Body of pancreas (tissue), 4 donors: ENCODE results near the gene PATJ.

ENCODE experiments used
- POLR2A ChIP-seq, 3 donors: fragments of 450-650 bp; IDR thresholded peaks; one replicate each; pipeline ENCODE4 v1.6.1; 2016; ENCODE audit warnings: antibody characterized with exemption in 3 of 3, mild to moderate bottlenecking in 2 of 3
- TF ChIP-seq, protein P1 (sequence below), 7 experiments: fragments of 450-650 bp in 4 of 7; fragments of 200-600 bp in 3 of 7; sonication (generic) in 3 of 7; IDR thresholded peaks; one replicate each; pipeline ENCODE4 v1.5.1; 2016 to 2019; ENCODE audit warnings: antibody characterized with exemption in 7 of 7

GRCh38 chr1:61807606-61808140 is 65.4 kb downstream of the PATJ start:
- TF ChIP-seq POLR2A (IDR thresholded peaks at IDR 0.05), result no peak
- TF ChIP-seq, protein P1, sequence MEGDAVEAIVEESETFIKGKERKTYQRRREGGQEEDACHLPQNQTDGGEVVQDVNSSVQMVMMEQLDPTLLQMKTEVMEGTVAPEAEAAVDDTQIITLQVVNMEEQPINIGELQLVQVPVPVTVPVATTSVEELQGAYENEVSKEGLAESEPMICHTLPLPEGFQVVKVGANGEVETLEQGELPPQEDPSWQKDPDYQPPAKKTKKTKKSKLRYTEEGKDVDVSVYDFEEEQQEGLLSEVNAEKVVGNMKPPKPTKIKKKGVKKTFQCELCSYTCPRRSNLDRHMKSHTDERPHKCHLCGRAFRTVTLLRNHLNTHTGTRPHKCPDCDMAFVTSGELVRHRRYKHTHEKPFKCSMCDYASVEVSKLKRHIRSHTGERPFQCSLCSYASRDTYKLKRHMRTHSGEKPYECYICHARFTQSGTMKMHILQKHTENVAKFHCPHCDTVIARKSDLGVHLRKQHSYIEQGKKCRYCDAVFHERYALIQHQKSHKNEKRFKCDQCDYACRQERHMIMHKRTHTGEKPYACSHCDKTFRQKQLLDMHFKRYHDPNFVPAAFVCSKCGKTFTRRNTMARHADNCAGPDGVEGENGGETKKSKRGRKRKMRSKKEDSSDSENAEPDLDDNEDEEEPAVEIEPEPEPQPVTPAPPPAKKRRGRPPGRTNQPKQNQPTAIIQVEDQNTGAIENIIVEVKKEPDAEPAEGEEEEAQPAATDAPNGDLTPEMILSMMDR (IDR thresholded peaks at IDR 0.05), result no peak
